GM23338 (cell line): ENCODE data around the gene ACO1. TPM values are rescaled to one million over a fixed set of nuclear protein-coding genes. Genes with fewer than 3 reads are reported as not detected.
A peak's percentile ranks its signal among the peaks of the same experiment; 100 is the strongest.

ENCODE experiments used
- ATAC-seq: fragments of 200-7000 bp; cut with Tn5 transposase; 3 replicates; pipeline ENCODE4 v1.9.1; 2020
- DNase-seq: peaks from one replicate; pipeline ENCODE4 v3.0.0-alpha.2; 2015; ENCODE audit warnings: low spot score
- H2AFZ ChIP-seq: fragments of 200-600 bp; sonication (generic); 2 replicates; pipeline ENCODE4 v1.8.0; 2016; ENCODE audit warnings: antibody characterized with exemption, mild to moderate bottlenecking, moderate library complexity
- H3F3A ChIP-seq: fragments of 200-600 bp; sonication (generic); replicated peaks from 2 replicates; pipeline ENCODE4 v1.8.0; 2017; ENCODE audit warnings: antibody characterized with exemption, mixed run types, low read depth
- H3K27ac ChIP-seq: fragments of 200-600 bp; sonication (generic); 2 replicates; pipeline ENCODE4 v1.6.1; 2016; ENCODE audit warnings: low read depth
- H3K27me3 ChIP-seq: fragments of 200-600 bp; sonication (generic); 2 replicates; pipeline ENCODE4 v1.8.0; 2016; ENCODE audit warnings: mild to moderate bottlenecking, mixed run types, moderate library complexity; ENCODE audit not compliant: insufficient read depth
- H3K36me3 ChIP-seq: fragments of 200-600 bp; sonication (generic); 2 replicates; pipeline ENCODE4 v1.8.0; 2016; ENCODE audit warnings: mild to moderate bottlenecking; ENCODE audit not compliant: insufficient read depth
- H3K4me1 ChIP-seq: fragments of 200-600 bp; sonication (generic); 2 replicates; pipeline ENCODE4 v1.8.0; 2016; ENCODE audit warnings: mild to moderate bottlenecking, moderate library complexity; ENCODE audit not compliant: insufficient read depth
- H3K4me2 ChIP-seq: fragments of 200-600 bp; sonication (generic); 2 replicates; pipeline ENCODE4 v1.7.1; 2017; ENCODE audit warnings: mixed run types
- H3K4me3 ChIP-seq: fragments of 200-600 bp; sonication (generic); 2 replicates; pipeline ENCODE4 v1.6.1; 2016; ENCODE audit warnings: mixed run types
- H3K79me2 ChIP-seq: fragments of 200-600 bp; sonication (generic); replicated peaks from 2 replicates; pipeline ENCODE4 v1.8.0; 2017; ENCODE audit warnings: mild to moderate bottlenecking; ENCODE audit not compliant: insufficient read depth
- H3K9me2 ChIP-seq: fragments of 200-600 bp; sonication (generic); 2 replicates; pipeline ENCODE4 v1.8.0; 2017; ENCODE audit not compliant: insufficient read depth
- H4K20me1 ChIP-seq: fragments of 200-600 bp; sonication (generic); replicated peaks from 2 replicates; pipeline ENCODE4 v1.8.0; 2017; ENCODE audit warnings: mild to moderate bottlenecking; ENCODE audit not compliant: insufficient read depth
- H3K27ac Mint-ChIP-seq: 2 replicates; pipeline ENCODE4 v1.8.0; 2020; ENCODE audit warnings: inconsistent platforms, mild to moderate bottlenecking, moderate library complexity, mixed read lengths
- H3K27me3 Mint-ChIP-seq: 3 replicates; pipeline ENCODE4 v1.8.0; 2022; ENCODE audit warnings: low read depth, mild to moderate bottlenecking, moderate library complexity, mixed read lengths, inconsistent platforms; ENCODE audit not compliant: insufficient read depth, poor library complexity
- H3K36me3 Mint-ChIP-seq: 3 replicates; pipeline ENCODE4 v1.8.0; 2021; ENCODE audit warnings: low read depth, mild to moderate bottlenecking, inconsistent platforms, moderate library complexity, mixed read lengths
- H3K4me1 Mint-ChIP-seq: 3 replicates; pipeline ENCODE4 v1.8.0; 2020; ENCODE audit warnings: mild to moderate bottlenecking, inconsistent platforms, mixed read lengths
- H3K4me3 Mint-ChIP-seq: 3 replicates; pipeline ENCODE4 v1.8.0; 2021; ENCODE audit warnings: moderate library complexity, mild to moderate bottlenecking, inconsistent platforms, mixed read lengths
- H3K9me3 Mint-ChIP-seq: 3 replicates; pipeline ENCODE4 v1.8.0; 2020; ENCODE audit warnings: moderate library complexity, mild to moderate bottlenecking, inconsistent platforms, mixed read lengths
- CREB1 ChIP-seq: fragments of 250-450 bp; sonication (Bioruptor Pico); IDR thresholded peaks from 2 replicates; pipeline ENCODE4 v1.5.0; 2020; ENCODE audit warnings: low read depth, mild to moderate bottlenecking, moderate library complexity
- CTCF ChIP-seq, 2 experiments: fragments of 200-600 bp in 1 of 2; sonication (generic) in 1 of 2; conservative IDR thresholded peaks; 2 replicates each; pipeline versions ENCODE4 v1.5.1 to v1.6.1; 2016 to 2017; ENCODE audit warnings: antibody characterized with exemption in 2 of 2, low read depth in 2 of 2, mild to moderate bottlenecking in 2 of 2, moderate library complexity in 1 of 2
- EZH2 ChIP-seq: fragments of 200-600 bp; sonication (generic); IDR thresholded peaks from one replicate; pipeline ENCODE4 v1.8.0; 2017; ENCODE audit warnings: antibody characterized with exemption, mild to moderate bottlenecking, low read depth; ENCODE audit not compliant: unreplicated experiment
- EZH2phosphoT487 ChIP-seq: fragments of 200-600 bp; sonication (generic); IDR thresholded peaks from one replicate; pipeline ENCODE4 v1.8.1; 2018; ENCODE audit warnings: antibody characterized with exemption; ENCODE audit not compliant: unreplicated experiment
- JUNB ChIP-seq: IDR thresholded peaks from one replicate; pipeline ENCODE4 v1.6.1; 2016; ENCODE audit warnings: antibody characterized with exemption; ENCODE audit not compliant: unreplicated experiment
- NANOG ChIP-seq: IDR thresholded peaks from 2 replicates; pipeline ENCODE4 v1.6.1; 2016; ENCODE audit warnings: antibody characterized with exemption, borderline replicate concordance
- POLR2AphosphoS5 ChIP-seq: IDR thresholded peaks from 2 replicates; pipeline ENCODE4 v1.6.1; 2016; ENCODE audit warnings: antibody characterized with exemption, low read depth
- STAT1 ChIP-seq: IDR thresholded peaks from one replicate; pipeline ENCODE4 v1.6.1; 2016; ENCODE audit warnings: antibody characterized with exemption; ENCODE audit not compliant: unreplicated experiment
- ZNF114 ChIP-seq: fragments of 250-450 bp; sonication (Bioruptor Pico); IDR thresholded peaks from 2 replicates; pipeline ENCODE4 v1.5.0; 2020; ENCODE audit warnings: mild to moderate bottlenecking, moderate library complexity
- ZNF331 ChIP-seq: fragments of 250-450 bp; sonication (Bioruptor Pico); IDR thresholded peaks from 2 replicates; pipeline ENCODE4 v1.5.0; 2020; ENCODE audit warnings: low read depth, mild to moderate bottlenecking, moderate library complexity
- polyA plus RNA-seq: library from polyadenylated mRNA; unstranded; fragments of >200 nt; fragmentation: Nextera tagmentation; extraction: Ambion mirVana; gene quantifications from 2 replicates; pipeline ENCODE4 v1.2.1, GENCODE V29; 2016
- total RNA-seq: library from RNA; depleted of rRNA; stranded (reverse); fragments of >200 nt; shearing (Covaris generic); gene quantifications from 2 replicates; pipeline ENCODE4 v1.2.3, GENCODE V29; 2014
- TF ChIP-seq, protein P1 (sequence below): IDR thresholded peaks from one replicate; pipeline ENCODE4 v1.6.1; 2018; ENCODE audit warnings: antibody characterized with exemption; ENCODE audit not compliant: unreplicated experiment
- TF ChIP-seq, protein P2 (sequence below): fragments of 250-450 bp; sonication (Bioruptor Pico); IDR thresholded peaks from 2 replicates; pipeline ENCODE4 v1.5.0; 2020; ENCODE audit warnings: mild to moderate bottlenecking, moderate library complexity
- TF ChIP-seq, protein P3 (sequence below): IDR thresholded peaks from 2 replicates; pipeline ENCODE4 v1.6.1; 2016; ENCODE audit warnings: antibody characterized with exemption

ACO1 gene
- total and polyA plus RNA-seq, 2 experiments from 2014 or later, result 16.6 to 41.0 TPM

GRCh38 chr9:32385885-32386283 lies 1.4 kb downstream of the ACO1 start:
- peaks cover 23% of the 10 kb centered on the region for H3K79me2 ChIP-seq
- no peaks in the 10 kb centered on the region for H3K9me2 ChIP-seq
- no peak overlapping the region for H3K27ac Mint-ChIP-seq
- ATAC-seq (no peak), DNase-seq (no peak)
- H3K27me3 Mint-ChIP-seq, result peaks cover 11% of the 10 kb centered on the region
- no peaks in the 10 kb centered on the region; the same call in 2 of the 3 replicates for H3K36me3 Mint-ChIP-seq
- H3F3A ChIP-seq, result no peaks in the 10 kb centered on the region
- H3K27ac ChIP-seq, result no peak overlapping the region
- peak overlapping the region; percentile 96; the same call in 1 of the 2 replicates for H3K4me3 ChIP-seq
- peaks cover 22% of the 10 kb centered on the region; the same call in 1 of the 2 replicates for H3K4me1 ChIP-seq
- peaks cover 30% of the 10 kb centered on the region for H3K27me3 ChIP-seq
- peak overlapping the region; percentile 44 for H3K4me3 Mint-ChIP-seq
- H3K9me3 Mint-ChIP-seq, result no peaks in the 10 kb centered on the region
- H3K36me3 ChIP-seq, result no peaks in the 10 kb centered on the region
- no peak overlapping the region for H2AFZ ChIP-seq
- no peak overlapping the region for H3K4me2 ChIP-seq
- TF ChIP-seq ZNF331 (CRISPR knock-in tag), result no peak
- TF ChIP-seq CREB1, result no peak
- TF ChIP-seq NANOG, result no peak
- TF ChIP-seq, protein P1, sequence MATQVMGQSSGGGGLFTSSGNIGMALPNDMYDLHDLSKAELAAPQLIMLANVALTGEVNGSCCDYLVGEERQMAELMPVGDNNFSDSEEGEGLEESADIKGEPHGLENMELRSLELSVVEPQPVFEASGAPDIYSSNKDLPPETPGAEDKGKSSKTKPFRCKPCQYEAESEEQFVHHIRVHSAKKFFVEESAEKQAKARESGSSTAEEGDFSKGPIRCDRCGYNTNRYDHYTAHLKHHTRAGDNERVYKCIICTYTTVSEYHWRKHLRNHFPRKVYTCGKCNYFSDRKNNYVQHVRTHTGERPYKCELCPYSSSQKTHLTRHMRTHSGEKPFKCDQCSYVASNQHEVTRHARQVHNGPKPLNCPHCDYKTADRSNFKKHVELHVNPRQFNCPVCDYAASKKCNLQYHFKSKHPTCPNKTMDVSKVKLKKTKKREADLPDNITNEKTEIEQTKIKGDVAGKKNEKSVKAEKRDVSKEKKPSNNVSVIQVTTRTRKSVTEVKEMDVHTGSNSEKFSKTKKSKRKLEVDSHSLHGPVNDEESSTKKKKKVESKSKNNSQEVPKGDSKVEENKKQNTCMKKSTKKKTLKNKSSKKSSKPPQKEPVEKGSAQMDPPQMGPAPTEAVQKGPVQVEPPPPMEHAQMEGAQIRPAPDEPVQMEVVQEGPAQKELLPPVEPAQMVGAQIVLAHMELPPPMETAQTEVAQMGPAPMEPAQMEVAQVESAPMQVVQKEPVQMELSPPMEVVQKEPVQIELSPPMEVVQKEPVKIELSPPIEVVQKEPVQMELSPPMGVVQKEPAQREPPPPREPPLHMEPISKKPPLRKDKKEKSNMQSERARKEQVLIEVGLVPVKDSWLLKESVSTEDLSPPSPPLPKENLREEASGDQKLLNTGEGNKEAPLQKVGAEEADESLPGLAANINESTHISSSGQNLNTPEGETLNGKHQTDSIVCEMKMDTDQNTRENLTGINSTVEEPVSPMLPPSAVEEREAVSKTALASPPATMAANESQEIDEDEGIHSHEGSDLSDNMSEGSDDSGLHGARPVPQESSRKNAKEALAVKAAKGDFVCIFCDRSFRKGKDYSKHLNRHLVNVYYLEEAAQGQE, result no peak
- TF ChIP-seq, protein P2, sequence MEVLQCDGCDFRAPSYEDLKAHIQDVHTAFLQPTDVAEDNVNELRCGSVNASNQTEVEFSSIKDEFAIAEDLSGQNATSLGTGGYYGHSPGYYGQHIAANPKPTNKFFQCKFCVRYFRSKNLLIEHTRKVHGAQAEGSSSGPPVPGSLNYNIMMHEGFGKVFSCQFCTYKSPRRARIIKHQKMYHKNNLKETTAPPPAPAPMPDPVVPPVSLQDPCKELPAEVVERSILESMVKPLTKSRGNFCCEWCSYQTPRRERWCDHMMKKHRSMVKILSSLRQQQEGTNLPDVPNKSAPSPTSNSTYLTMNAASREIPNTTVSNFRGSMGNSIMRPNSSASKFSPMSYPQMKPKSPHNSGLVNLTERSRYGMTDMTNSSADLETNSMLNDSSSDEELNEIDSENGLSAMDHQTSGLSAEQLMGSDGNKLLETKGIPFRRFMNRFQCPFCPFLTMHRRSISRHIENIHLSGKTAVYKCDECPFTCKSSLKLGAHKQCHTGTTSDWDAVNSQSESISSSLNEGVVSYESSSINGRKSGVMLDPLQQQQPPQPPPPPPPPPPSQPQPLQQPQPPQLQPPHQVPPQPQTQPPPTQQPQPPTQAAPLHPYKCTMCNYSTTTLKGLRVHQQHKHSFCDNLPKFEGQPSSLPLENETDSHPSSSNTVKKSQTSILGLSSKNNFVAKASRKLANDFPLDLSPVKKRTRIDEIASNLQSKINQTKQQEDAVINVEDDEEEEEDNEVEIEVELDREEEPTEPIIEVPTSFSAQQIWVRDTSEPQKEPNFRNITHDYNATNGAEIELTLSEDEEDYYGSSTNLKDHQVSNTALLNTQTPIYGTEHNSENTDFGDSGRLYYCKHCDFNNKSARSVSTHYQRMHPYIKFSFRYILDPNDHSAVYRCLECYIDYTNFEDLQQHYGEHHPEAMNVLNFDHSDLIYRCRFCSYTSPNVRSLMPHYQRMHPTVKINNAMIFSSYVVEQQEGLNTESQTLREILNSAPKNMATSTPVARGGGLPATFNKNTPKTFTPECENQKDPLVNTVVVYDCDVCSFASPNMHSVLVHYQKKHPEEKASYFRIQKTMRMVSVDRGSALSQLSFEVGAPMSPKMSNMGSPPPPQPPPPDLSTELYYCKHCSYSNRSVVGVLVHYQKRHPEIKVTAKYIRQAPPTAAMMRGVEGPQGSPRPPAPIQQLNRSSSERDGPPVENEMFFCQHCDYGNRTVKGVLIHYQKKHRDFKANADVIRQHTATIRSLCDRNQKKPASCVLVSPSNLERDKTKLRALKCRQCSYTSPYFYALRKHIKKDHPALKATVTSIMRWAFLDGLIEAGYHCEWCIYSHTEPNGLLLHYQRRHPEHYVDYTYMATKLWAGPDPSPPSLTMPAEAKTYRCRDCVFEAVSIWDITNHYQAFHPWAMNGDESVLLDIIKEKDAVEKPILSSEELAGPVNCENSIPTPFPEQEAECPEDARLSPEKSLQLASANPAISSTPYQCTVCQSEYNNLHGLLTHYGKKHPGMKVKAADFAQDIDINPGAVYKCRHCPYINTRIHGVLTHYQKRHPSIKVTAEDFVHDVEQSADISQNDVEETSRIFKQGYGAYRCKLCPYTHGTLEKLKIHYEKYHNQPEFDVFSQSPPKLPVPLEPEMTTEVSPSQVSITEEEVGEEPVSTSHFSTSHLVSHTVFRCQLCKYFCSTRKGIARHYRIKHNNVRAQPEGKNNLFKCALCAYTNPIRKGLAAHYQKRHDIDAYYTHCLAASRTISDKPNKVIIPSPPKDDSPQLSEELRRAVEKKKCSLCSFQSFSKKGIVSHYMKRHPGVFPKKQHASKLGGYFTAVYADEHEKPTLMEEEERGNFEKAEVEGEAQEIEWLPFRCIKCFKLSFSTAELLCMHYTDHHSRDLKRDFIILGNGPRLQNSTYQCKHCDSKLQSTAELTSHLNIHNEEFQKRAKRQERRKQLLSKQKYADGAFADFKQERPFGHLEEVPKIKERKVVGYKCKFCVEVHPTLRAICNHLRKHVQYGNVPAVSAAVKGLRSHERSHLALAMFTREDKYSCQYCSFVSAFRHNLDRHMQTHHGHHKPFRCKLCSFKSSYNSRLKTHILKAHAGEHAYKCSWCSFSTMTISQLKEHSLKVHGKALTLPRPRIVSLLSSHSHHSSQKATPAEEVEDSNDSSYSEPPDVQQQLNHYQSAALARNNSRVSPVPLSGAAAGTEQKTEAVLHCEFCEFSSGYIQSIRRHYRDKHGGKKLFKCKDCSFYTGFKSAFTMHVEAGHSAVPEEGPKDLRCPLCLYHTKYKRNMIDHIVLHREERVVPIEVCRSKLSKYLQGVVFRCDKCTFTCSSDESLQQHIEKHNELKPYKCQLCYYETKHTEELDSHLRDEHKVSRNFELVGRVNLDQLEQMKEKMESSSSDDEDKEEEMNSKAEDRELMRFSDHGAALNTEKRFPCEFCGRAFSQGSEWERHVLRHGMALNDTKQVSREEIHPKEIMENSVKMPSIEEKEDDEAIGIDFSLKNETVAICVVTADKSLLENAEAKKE (CRISPR knock-in tag), result no peak
- TF ChIP-seq ZNF114, result no peak
- no peak for TF ChIP-seq CTCF (conservative IDR thresholded peaks at IDR 0.05; ENCODE audit: low read depth in 2 of 2)
- TF ChIP-seq JUNB, result no peak
- no peak for TF ChIP-seq EZH2
- no peak for TF ChIP-seq EZH2phosphoT487
- TF ChIP-seq POLR2AphosphoS5, result no peak
- TF ChIP-seq STAT1, result no peak
- TF ChIP-seq, protein P3, sequence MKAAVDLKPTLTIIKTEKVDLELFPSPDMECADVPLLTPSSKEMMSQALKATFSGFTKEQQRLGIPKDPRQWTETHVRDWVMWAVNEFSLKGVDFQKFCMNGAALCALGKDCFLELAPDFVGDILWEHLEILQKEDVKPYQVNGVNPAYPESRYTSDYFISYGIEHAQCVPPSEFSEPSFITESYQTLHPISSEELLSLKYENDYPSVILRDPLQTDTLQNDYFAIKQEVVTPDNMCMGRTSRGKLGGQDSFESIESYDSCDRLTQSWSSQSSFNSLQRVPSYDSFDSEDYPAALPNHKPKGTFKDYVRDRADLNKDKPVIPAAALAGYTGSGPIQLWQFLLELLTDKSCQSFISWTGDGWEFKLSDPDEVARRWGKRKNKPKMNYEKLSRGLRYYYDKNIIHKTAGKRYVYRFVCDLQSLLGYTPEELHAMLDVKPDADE, result no peak
- H3K4me1 Mint-ChIP-seq, result peaks cover 32% of the 10 kb centered on the region
- H4K20me1 ChIP-seq, result no peaks in the 10 kb centered on the region; the same call in 1 of the 2 replicates
